Neuronal stem cell (in vitro differentiated cells): Measurements from ENCODE around the gene DNAAF1.

Experiments
- DNase-seq: peaks from one replicate; pipeline ENCODE4 v3.0.0-alpha.2; 2013; ENCODE audit warnings: low spot score
- H2AFZ ChIP-seq: one replicate; pipeline ENCODE4 v1.6.1; 2013; ENCODE audit warnings: mild to moderate bottlenecking, low read length, inconsistent platforms
- H2AK5ac ChIP-seq: 2 replicates; pipeline ENCODE4 v1.6.1; 2013; ENCODE audit warnings: low read depth, mild to moderate bottlenecking, inconsistent platforms, low read length, moderate library complexity, mixed read lengths
- H2BK120ac ChIP-seq: 2 replicates; pipeline ENCODE4 v1.6.1; 2013; ENCODE audit warnings: low read depth, mild to moderate bottlenecking, inconsistent platforms, low read length, moderate library complexity, mixed read lengths
- H2BK12ac ChIP-seq: one replicate; pipeline ENCODE4 v1.6.1; 2013; ENCODE audit warnings: low read length, inconsistent platforms
- H2BK15ac ChIP-seq: 2 replicates; pipeline ENCODE4 v1.6.1; 2013; ENCODE audit warnings: mild to moderate bottlenecking, low read length, inconsistent platforms, mixed read lengths
- H2BK5ac ChIP-seq: one replicate; pipeline ENCODE4 v1.6.1; 2013; ENCODE audit warnings: inconsistent platforms, mild to moderate bottlenecking, low read length, moderate library complexity
- H3K14ac ChIP-seq: one replicate; pipeline ENCODE4 v1.6.1; 2013; ENCODE audit warnings: low read length, inconsistent platforms
- H3K18ac ChIP-seq: 2 replicates; pipeline ENCODE4 v1.6.1; 2013; ENCODE audit warnings: low read length, inconsistent platforms
- H3K23ac ChIP-seq: 2 replicates; pipeline ENCODE4 v1.6.1; 2013; ENCODE audit warnings: low read depth, mild to moderate bottlenecking, mixed read lengths, low read length, inconsistent platforms; ENCODE audit not compliant: poor library complexity
- H3K27ac ChIP-seq: replicated peaks from 3 replicates; pipeline ENCODE4 v1.5.1; 2013; ENCODE audit warnings: low read length, inconsistent platforms
- H3K27me3 ChIP-seq, 3 experiments: 2 replicates each; pipeline ENCODE4 v1.6.1; 2013; ENCODE audit warnings: low read length in 3 of 3, mild to moderate bottlenecking in 2 of 3, inconsistent platforms in 1 of 3, low read depth in 1 of 3, mixed read lengths in 1 of 3, moderate library complexity in 1 of 3; ENCODE audit not compliant: control insufficient read depth in 3 of 3, insufficient read depth in 3 of 3
- H3K36me3 ChIP-seq, 2 donors: replicated peaks in 1 of 2; 2 replicates each; pipeline ENCODE4 v1.6.1; 2013; ENCODE audit warnings: low read length in 2 of 2; ENCODE audit not compliant: control insufficient read depth in 2 of 2, insufficient read depth in 2 of 2
- H3K4ac ChIP-seq: 2 replicates; pipeline ENCODE4 v1.6.1; 2013; ENCODE audit warnings: inconsistent platforms, mild to moderate bottlenecking, low read length, moderate library complexity
- H3K4me1 ChIP-seq, 2 donors: 1 replicate in 1 of 2; 2 replicates in 1 of 2; pipeline ENCODE4 v1.6.1; 2013; ENCODE audit warnings: low read length in 2 of 2, low read depth in 1 of 2; ENCODE audit not compliant: control insufficient read depth in 2 of 2, insufficient read depth in 1 of 2
- H3K4me2 ChIP-seq: one replicate; pipeline ENCODE4 v1.6.1; 2013; ENCODE audit warnings: mild to moderate bottlenecking, low read length, inconsistent platforms; ENCODE audit not compliant: insufficient read depth, poor library complexity, severe bottlenecking
- H3K4me3 ChIP-seq, 2 donors: 2 replicates each; pipeline ENCODE4 v1.5.1; 2013; ENCODE audit warnings: low read length in 2 of 2, mild to moderate bottlenecking in 2 of 2, inconsistent platforms in 1 of 2, moderate library complexity in 1 of 2
- H3K79me1 ChIP-seq: one replicate; pipeline ENCODE4 v1.6.1; 2013; ENCODE audit warnings: low read depth, mild to moderate bottlenecking, inconsistent platforms, low read length, moderate library complexity
- H3K9ac ChIP-seq: one replicate; pipeline ENCODE4 v1.6.1; 2013; ENCODE audit warnings: mild to moderate bottlenecking, low read depth, low read length, inconsistent platforms; ENCODE audit not compliant: poor library complexity
- H3K9me3 ChIP-seq, 2 donors: replicated peaks in 1 of 2; 2 replicates each; pipeline versions ENCODE3 to v1.6.1; 2013; ENCODE audit warnings: low read length in 2 of 2, mild to moderate bottlenecking in 2 of 2, inconsistent platforms in 1 of 2, low read depth in 1 of 2, mixed read lengths in 1 of 2, moderate library complexity in 1 of 2; ENCODE audit not compliant: control insufficient read depth in 2 of 2, insufficient read depth in 1 of 2
- H4K8ac ChIP-seq: one replicate; pipeline ENCODE4 v1.6.1; 2013; ENCODE audit warnings: low read depth, mild to moderate bottlenecking, inconsistent platforms, low read length, moderate library complexity
- H4K91ac ChIP-seq: one replicate; pipeline ENCODE4 v1.6.1; 2013; ENCODE audit warnings: low read length, low read depth, mild to moderate bottlenecking, inconsistent platforms; ENCODE audit not compliant: poor library complexity
- WGBS, 2 donors: extraction: QIAGEN DNeasy Blood & Tissue Kit; methylation state at CpG; one replicate each; pipeline ENCODE4 v1.1.7; 2013; ENCODE audit warnings: missing lambda C conversion rate in 2 of 2, mixed read lengths in 1 of 2; ENCODE audit not compliant: insufficient read length in 2 of 2, insufficient replicate concordance in 1 of 2; ENCODE audit errors: extremely low coverage in 2 of 2; 5-methylcytosine and 5-hydroxymethylcytosine counted together

The DNAAF1 gene

GRCh38 chr16:84143784-84144199, 1.3 kb upstream of the DNAAF1 start:
- Histone ChIP-seq H3K9me3 (peaks cover 2 to 14% of the 10 kb centered on the region in 2 donors), H4K8ac (no peak overlapping the region), H3K4me1 (peaks cover 7 to 12% of the 10 kb centered on the region in 2 donors), H2BK15ac (no peak overlapping the region), H4K91ac (no peak overlapping the region), H3K18ac (no peak overlapping the region), H2BK120ac (no peak overlapping the region), H3K36me3 (peaks cover 0 to 9% of the 10 kb centered on the region in 2 donors), H3K27me3 (peaks cover 0 to 16% (median 4%) of the 10 kb centered on the region in 3 experiments), H2BK5ac (no peak overlapping the region), H2AFZ (peak overlapping the region; percentile 99), H2AK5ac (no peak overlapping the region), H3K27ac (no peak overlapping the region), H3K4me2 (peak overlapping the region; percentile 80), H3K79me1 (peaks cover 4% of the 10 kb centered on the region), H3K14ac (no peak overlapping the region), H3K23ac (no peak overlapping the region), H3K4ac (no peak overlapping the region), H3K9ac (no peak overlapping the region), H2BK12ac (no peak overlapping the region), H3K4me3 (peak overlapping the region; percentile 87 to 94)
- no peak for DNase-seq
- no CpG with 5 or more reads among the region's 13 CpGs for WGBS, 2 donors

- no peak overlapping the region for H2BK12ac ChIP-seq
- H3K4me2 ChIP-seq: peak overlapping the region; percentile 80
- no CpG with 5 or more reads among the region's 39 CpGs for WGBS, 2 donors
Observed at GRCh38 chr16:84144209-84144858, 774 bp upstream of the DNAAF1 start.

GRCh38 chr16:84150926-84151325, 5.8 kb downstream of the DNAAF1 start:
- H4K91ac ChIP-seq: no peak overlapping the region
- no peak overlapping the region for H3K14ac ChIP-seq
- H3K79me1 ChIP-seq: no peaks in the 10 kb centered on the region
- H3K9ac ChIP-seq: no peak overlapping the region
- no peak overlapping the region for H3K4me3 ChIP-seq
- H3K9me3 ChIP-seq: no peaks in the 10 kb centered on the region
- no peak overlapping the region for H2BK15ac ChIP-seq
- no peaks in the 10 kb centered on the region for H3K4me1 ChIP-seq
- no CpG with 5 or more reads among the region's 3 CpGs for WGBS, 2 donors
- H2BK12ac ChIP-seq: no peak overlapping the region
- H3K4ac ChIP-seq: no peak overlapping the region
- no peak overlapping the region for H3K4me2 ChIP-seq
- no peak overlapping the region for H2BK120ac ChIP-seq
- peaks cover 0 to 34% (median 4%) of the 10 kb centered on the region in 3 experiments for H3K27me3 ChIP-seq
- DNase-seq: no peak
- H2AK5ac ChIP-seq: no peak overlapping the region
- no peak overlapping the region for H3K18ac ChIP-seq
- H3K27ac ChIP-seq: no peak overlapping the region
- H2BK5ac ChIP-seq: no peak overlapping the region
- H2AFZ ChIP-seq: no peak overlapping the region
- H4K8ac ChIP-seq: no peak overlapping the region
- no peak overlapping the region for H3K23ac ChIP-seq
- no peaks in the 10 kb centered on the region for H3K36me3 ChIP-seq

More at GRCh38 chr16:84144209-84144858, 774 bp upstream of the DNAAF1 start:
- Histone ChIP-seq H2BK5ac (no peak overlapping the region), H3K4ac (no peak overlapping the region), H4K91ac (no peak overlapping the region), H4K8ac (no peak overlapping the region), H3K9ac (peak overlapping the region; percentile 75), H3K4me1 (peaks cover 2 to 6% of the 10 kb centered on the region in 2 donors), H2BK15ac (no peak overlapping the region), H3K18ac (peak overlapping the region; percentile 89), H2BK120ac (no peak overlapping the region), H3K9me3 (peaks cover 2 to 14% of the 10 kb centered on the region in 2 donors), H3K27ac (peak overlapping the region; percentile 82), H3K27me3 (peaks cover 0 to 16% (median 4%) of the 10 kb centered on the region in 3 experiments), H3K4me3 (peak overlapping the region; percentile 87 to 94), H3K36me3 (peaks cover 0 to 9% of the 10 kb centered on the region in 2 donors), H2AFZ (peak overlapping the region; percentile 99), H3K14ac (peak overlapping the region; percentile 39), H3K23ac (peak overlapping the region; percentile 87), H2AK5ac (no peak overlapping the region), H3K79me1 (peaks cover 4% of the 10 kb centered on the region)
- DNase-seq: no peak

GRCh38 chr16:84153660-84154214, 8.6 kb downstream of the DNAAF1 start:
- Histone ChIP-seq H2AK5ac (no peak overlapping the region), H3K14ac (no peak overlapping the region), H3K79me1 (no peaks in the 10 kb centered on the region), H2BK15ac (no peak overlapping the region), H3K4ac (no peak overlapping the region), H4K8ac (no peak overlapping the region), H2BK120ac (no peak overlapping the region), H2BK5ac (no peak overlapping the region), H2AFZ (no peak overlapping the region), H3K27me3 (peaks cover 0 to 31% (median 0%) of the 10 kb centered on the region in 3 experiments), H3K4me2 (no peak overlapping the region), H3K18ac (no peak overlapping the region), H3K4me1 (no peaks in the 10 kb centered on the region), H3K23ac (no peak overlapping the region), H3K9ac (no peak overlapping the region), H4K91ac (no peak overlapping the region), H3K36me3 (no peaks in the 10 kb centered on the region), H3K4me3 (no peak overlapping the region), H2BK12ac (no peak overlapping the region), H3K9me3 (no peaks in the 10 kb centered on the region), H3K27ac (no peak overlapping the region)
- no CpG with 5 or more reads among the region's 8 CpGs for WGBS, 2 donors
- DNase-seq: no peak
